T-helper 2 cell treated with Interferon-gamma antibody and Interleukin-4, amounts not matched to agents 5 μg/mL and 100 μg/mL, for 36 hours (primary cell): ENCODE results near the gene ABCA8.
"Not testable (repeated sequence)": the region's sequence is repeated elsewhere in the genome, so short reads cannot be mapped to it uniquely, and the experiment has no call there.

Experiments
- DNase-seq: peaks from one replicate; pipeline ENCODE4 v3.0.0; 2021; ENCODE audit warnings: low spot score
- H3K27ac Mint-ChIP-seq: one replicate; pipeline ENCODE4 v1.8.0; 2021; ENCODE audit warnings: mild to moderate bottlenecking, mixed read lengths
- H3K27me3 Mint-ChIP-seq: one replicate; pipeline ENCODE4 v1.8.0; 2021; ENCODE audit warnings: low read depth, mixed read lengths
- H3K36me3 Mint-ChIP-seq: one replicate; pipeline ENCODE4 v1.8.0; 2021; ENCODE audit warnings: low read depth, mixed read lengths
- H3K4me1 Mint-ChIP-seq: one replicate; pipeline ENCODE4 v1.8.0; 2021; ENCODE audit warnings: low read depth, mixed read lengths
- H3K4me3 Mint-ChIP-seq: one replicate; pipeline ENCODE4 v1.8.0; 2022; ENCODE audit warnings: mild to moderate bottlenecking, moderate library complexity, mixed read lengths
- H3K9me3 Mint-ChIP-seq: one replicate; pipeline ENCODE4 v1.8.0; 2021; ENCODE audit warnings: mixed read lengths

Gene ABCA8

DNA sequence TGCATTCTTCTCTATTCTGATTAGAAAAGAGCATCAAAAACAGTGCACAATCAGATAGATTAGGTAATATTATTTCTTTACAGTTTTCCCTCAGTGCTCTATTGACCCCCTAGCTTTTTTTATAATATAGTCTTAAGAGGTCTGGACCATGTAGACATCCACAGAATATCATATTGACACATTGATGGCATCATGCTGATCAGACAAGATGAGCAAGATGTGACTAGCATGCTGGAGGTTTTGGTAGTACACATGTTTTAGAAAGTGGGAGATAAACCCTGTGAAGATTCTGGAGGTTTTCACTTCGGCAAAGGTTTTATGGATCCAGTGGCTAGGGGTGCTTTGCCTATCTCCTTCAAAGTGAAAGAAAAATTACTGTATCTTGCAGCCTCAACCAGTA, 2.8 kb upstream of the ABCA8 start:
- H3K4me1 Mint-ChIP-seq, result no peaks in the 10 kb centered on the region
- DNase-seq, result no peak
- no peaks in the 10 kb centered on the region for H3K36me3 Mint-ChIP-seq
- H3K4me3 Mint-ChIP-seq, result no peak overlapping the region
- H3K27ac Mint-ChIP-seq, result no peak overlapping the region
- peaks cover 3% of the 10 kb centered on the region for H3K9me3 Mint-ChIP-seq
- H3K27me3 Mint-ChIP-seq, result no peaks in the 10 kb centered on the region

DNA sequence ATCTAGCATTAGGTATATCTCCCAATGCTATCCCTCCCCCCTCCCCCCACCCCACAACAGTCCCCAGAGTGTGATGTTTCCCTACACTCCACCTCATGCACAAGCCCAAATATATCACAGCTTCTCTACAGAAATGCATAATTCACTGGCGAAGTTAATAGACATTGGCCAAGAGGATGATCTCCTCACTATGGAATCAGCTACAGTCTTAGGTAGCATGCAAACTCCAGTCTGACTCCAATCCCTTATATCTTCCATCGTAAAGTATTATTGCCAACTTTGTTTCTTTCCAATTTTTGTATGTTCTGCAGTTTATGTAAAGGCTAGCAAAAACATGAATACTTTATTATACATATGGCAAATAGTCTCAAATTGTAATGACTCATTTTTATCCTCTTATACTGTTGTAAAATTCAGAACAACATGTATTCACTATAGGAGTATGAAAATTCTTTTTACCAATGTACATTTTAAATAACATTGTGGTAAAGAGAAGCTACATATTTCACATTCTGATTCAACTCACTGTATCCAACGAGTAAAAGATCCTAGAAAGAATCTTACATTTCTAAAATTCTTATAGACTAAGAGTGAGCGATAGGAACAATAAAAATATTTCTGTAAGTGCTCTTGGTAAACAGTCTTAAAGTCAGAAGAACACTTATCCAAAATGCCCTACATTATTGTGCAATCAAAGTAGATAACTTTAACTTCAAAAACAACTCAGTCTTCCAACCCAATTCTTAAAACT, 871 bp downstream of the ABCA8 start:
- Mint-ChIP-seq H3K36me3 (no peaks in the 10 kb centered on the region), H3K4me3 (no peak overlapping the region), H3K27ac (no peak overlapping the region), H3K9me3 (peaks cover 3% of the 10 kb centered on the region), H3K4me1 (no peaks in the 10 kb centered on the region), H3K27me3 (no peaks in the 10 kb centered on the region)
- DNase-seq, result no peak

- no peaks in the 10 kb centered on the region for H3K9me3 Mint-ChIP-seq
- no peak overlapping the region for H3K4me3 Mint-ChIP-seq
- no peaks in the 10 kb centered on the region for H3K27me3 Mint-ChIP-seq
- H3K4me1 Mint-ChIP-seq, result no peaks in the 10 kb centered on the region
- no peak overlapping the region for H3K27ac Mint-ChIP-seq
- no peak for DNase-seq
- no peaks in the 10 kb centered on the region for H3K36me3 Mint-ChIP-seq
Observed at GRCh38 chr17:68953340-68953997, 1.7 kb downstream of the ABCA8 start.

DNA sequence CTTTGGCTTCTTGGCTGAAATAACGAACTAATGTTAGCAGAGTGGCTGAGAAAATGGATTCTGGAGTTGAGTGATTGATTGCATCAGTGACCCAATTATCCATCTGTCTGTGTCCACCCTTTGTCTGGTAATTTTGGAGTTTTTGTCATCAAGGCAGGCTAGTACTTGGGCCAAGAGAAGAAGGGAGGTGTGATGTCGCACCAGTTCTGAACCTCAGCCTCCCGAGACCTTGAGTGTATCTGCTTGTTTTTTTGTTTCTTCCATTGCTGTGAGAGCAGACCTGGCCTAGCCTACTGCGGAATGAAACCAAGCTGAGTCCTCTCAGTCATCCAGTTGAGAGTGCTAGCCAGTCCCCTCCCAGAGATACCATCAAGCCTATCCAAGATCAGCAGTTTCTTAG, 4.5 kb downstream of the ABCA8 start:
- Mint-ChIP-seq H3K4me1 (no peaks in the 10 kb centered on the region), H3K36me3 (no peaks in the 10 kb centered on the region), H3K9me3 (no peaks in the 10 kb centered on the region), H3K27ac (no peak overlapping the region), H3K4me3 (no peak overlapping the region), H3K27me3 (no peaks in the 10 kb centered on the region)
- DNase-seq, result no peak

DNA sequence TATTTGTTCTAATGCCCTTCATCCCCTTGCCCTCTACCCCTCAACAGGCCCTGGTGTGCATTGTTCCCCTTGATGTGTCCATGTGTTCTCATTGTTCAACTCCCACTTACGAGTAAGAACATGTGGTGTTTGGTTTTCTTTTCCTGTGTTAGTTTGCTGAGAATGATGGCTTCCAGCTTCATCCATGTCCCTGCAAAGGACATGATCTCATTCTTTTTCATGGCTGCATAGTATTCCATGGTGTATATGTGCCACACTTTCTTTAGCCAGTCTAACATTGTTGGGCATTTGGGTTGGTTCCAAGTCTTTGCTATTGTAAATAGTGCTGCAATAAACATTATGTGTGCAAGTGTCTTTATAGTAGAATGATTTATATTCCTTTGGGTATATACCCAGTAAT, 7.3 kb downstream of the ABCA8 start:
- H3K27me3 Mint-ChIP-seq, H3K4me1 Mint-ChIP-seq, H3K36me3 Mint-ChIP-seq, H3K4me3 Mint-ChIP-seq, DNase-seq, H3K27ac Mint-ChIP-seq, H3K9me3 Mint-ChIP-seq: not testable (repeated sequence)

DNA sequence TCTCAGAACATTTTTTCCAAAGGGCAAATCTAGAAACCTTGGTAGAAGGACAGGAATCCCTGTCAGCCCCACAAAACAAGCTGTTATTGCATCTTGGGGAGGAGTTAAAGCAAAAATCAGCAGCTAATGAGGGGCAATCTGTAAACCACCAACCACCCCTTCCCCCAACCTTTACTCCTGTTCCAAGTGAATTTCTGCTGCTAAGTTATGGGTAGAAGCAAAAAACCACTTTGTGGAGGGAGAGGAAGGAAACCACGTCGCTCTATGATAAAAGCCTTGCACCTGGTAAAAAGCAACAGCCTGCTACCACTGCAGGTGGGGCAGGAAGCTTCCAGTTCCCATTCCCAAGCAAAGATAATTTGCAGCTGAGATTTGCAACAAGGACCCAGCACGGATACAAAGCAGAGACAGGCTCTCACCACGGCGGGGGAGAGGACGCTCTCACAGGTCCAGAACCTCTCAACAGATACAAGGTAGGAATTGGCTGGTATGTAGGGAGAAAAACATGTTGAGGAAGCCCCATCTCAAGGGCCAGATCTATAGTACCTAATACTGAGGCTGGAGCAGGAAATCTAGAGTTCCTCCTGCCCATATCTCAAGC, 10.7 kb downstream of the ABCA8 start:
- Mint-ChIP-seq H3K36me3 (no peaks in the 10 kb centered on the region), H3K4me3 (no peak overlapping the region), H3K27me3 (no peaks in the 10 kb centered on the region), H3K4me1 (no peaks in the 10 kb centered on the region), H3K27ac (no peak overlapping the region), H3K9me3 (no peaks in the 10 kb centered on the region)
- no peak for DNase-seq

- H3K9me3 Mint-ChIP-seq, H3K36me3 Mint-ChIP-seq, H3K4me1 Mint-ChIP-seq, H3K4me3 Mint-ChIP-seq, DNase-seq, H3K27ac Mint-ChIP-seq, H3K27me3 Mint-ChIP-seq: not testable (repeated sequence)
Observed at GRCh38 chr17:68943812-68944182, 11.4 kb downstream of the ABCA8 start.

GRCh38 chr17:68943123-68943811, 11.9 kb downstream of the ABCA8 start:
- no peak overlapping the region for H3K4me3 Mint-ChIP-seq
- no peaks in the 10 kb centered on the region for H3K4me1 Mint-ChIP-seq
- H3K27ac Mint-ChIP-seq, result no peak overlapping the region
- H3K36me3 Mint-ChIP-seq, result no peaks in the 10 kb centered on the region
- no peaks in the 10 kb centered on the region for H3K9me3 Mint-ChIP-seq
- H3K27me3 Mint-ChIP-seq, result no peaks in the 10 kb centered on the region
- no peak for DNase-seq

DNA sequence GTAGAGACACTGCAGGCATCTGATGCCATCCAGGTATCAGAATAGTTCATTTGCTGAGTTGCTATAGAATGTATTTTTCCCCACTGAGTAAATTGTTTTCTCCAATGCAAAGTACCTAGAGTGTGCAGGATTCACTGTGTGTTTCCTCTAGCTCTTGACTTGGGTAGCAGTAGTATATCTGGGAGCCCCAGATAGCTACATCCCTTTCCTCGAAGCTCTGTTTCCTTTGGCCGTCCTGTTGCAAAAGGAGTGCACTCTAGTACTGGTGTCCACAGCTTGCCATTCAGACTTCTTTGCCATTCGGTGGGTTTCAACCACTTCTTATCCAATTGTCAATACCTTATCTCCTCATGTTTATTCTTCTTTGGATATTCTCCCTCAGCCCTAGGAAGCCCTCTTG, 12.8 kb downstream of the ABCA8 start:
- no peaks in the 10 kb centered on the region for H3K4me1 Mint-ChIP-seq
- DNase-seq, result no peak
- H3K36me3 Mint-ChIP-seq, result no peaks in the 10 kb centered on the region
- no peak overlapping the region for H3K4me3 Mint-ChIP-seq
- no peaks in the 10 kb centered on the region for H3K9me3 Mint-ChIP-seq
- H3K27ac Mint-ChIP-seq, result no peak overlapping the region
- H3K27me3 Mint-ChIP-seq, result no peaks in the 10 kb centered on the region

DNA sequence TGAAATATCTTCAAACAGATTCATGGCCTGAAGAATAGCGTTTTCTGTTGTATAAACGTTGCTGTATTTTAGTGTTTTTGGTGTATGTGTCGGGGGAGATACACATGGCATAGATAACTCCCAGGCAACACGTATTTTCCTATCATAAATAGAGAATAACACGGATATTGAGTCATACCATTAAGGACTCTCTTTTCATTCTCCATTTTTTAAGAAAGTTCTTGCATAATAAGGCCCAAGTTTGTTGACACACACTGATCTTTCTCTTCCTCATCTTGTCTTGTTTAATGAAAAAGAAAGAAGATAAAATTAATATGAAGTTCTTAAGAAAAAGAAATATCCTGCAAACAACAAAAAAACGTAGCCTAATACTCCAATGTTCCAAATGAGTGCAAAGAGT, 13.4 kb downstream of the ABCA8 start:
- H3K4me1 Mint-ChIP-seq, result no peaks in the 10 kb centered on the region
- no peak for DNase-seq
- H3K4me3 Mint-ChIP-seq, result no peak overlapping the region
- no peak overlapping the region for H3K27ac Mint-ChIP-seq
- no peaks in the 10 kb centered on the region for H3K27me3 Mint-ChIP-seq
- no peaks in the 10 kb centered on the region for H3K9me3 Mint-ChIP-seq
- no peaks in the 10 kb centered on the region for H3K36me3 Mint-ChIP-seq

DNA sequence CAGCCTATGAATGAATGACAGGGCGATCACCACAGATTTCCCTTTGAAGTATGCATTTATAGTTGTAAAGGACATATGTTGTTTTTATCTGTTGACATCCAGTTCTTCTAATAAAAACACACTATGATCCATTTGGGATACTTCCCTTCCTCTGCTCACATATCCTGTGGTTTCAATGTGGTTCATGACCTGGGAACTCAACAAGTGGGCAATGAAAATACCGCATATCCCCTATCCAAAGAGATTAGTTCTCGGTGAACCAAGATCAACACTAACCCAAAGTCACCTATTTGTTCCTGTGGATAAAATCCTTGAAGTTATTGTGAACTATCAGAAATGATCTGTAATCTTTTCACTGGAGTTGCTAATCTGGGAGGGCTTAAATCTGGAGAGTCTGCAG, 16.0 kb downstream of the ABCA8 start:
- Mint-ChIP-seq H3K4me3 (no peak overlapping the region), H3K9me3 (no peaks in the 10 kb centered on the region), H3K27me3 (no peaks in the 10 kb centered on the region), H3K4me1 (no peaks in the 10 kb centered on the region), H3K27ac (no peak overlapping the region), H3K36me3 (no peaks in the 10 kb centered on the region)
- DNase-seq, result no peak

DNA sequence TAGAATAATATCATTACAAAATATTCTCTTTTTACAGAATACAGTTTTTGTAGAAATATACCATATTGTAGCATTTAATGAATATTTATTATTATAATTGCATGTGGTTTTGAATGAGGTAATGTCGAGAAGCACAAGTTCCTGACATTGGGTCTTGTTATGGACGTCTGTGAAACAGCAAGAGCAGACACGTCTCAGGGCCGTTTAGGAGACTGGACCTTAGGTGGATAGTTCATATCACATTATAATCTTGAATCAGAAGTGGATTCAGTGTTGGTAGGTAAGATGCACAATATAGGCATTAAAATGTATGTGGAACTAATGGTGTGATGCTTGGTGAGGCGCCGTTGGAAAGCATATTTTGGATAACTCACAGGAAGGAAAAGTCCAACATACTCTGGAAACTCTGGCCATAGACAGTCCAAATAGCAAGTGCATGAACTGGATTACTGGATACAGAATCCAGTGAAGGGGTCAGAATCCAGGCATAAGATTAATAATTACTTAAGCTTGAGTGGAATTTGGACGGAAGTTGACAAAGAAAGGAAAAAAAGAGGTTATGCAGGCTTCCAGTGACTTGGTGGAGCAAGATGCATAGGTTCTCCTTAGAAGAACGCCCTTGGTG, 17.2 kb downstream of the ABCA8 start:
- H3K27me3 Mint-ChIP-seq, result no peaks in the 10 kb centered on the region
- H3K9me3 Mint-ChIP-seq, result no peaks in the 10 kb centered on the region
- no peaks in the 10 kb centered on the region for H3K4me1 Mint-ChIP-seq
- no peak overlapping the region for H3K27ac Mint-ChIP-seq
- H3K36me3 Mint-ChIP-seq, result no peaks in the 10 kb centered on the region
- H3K4me3 Mint-ChIP-seq, result no peak overlapping the region
- DNase-seq, result no peak

DNA sequence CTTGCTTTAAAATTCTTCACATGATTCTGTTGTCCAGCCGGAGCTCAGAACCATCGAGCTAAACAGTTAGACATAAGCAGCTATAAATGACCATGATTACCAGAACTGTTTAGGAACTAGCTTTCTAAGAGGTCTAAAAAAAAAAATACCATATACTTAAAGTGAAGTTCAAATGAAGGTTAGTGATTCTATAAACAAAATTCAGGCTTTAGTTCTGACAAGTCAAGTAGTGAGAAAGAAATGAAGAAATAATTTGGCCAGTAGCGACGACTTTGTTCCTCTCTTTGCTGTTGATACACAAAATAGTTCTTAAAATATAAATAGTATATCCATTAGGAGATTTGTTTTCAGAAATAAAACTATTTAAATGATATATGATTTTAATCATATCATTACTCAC, 27.7 kb downstream of the ABCA8 start:
- Mint-ChIP-seq H3K27me3 (no peaks in the 10 kb centered on the region), H3K4me1 (no peaks in the 10 kb centered on the region), H3K4me3 (no peak overlapping the region), H3K9me3 (no peaks in the 10 kb centered on the region), H3K27ac (no peak overlapping the region), H3K36me3 (no peaks in the 10 kb centered on the region)
- no peak for DNase-seq
